ENCODE measurements around the gene PDZD8.

GRCh38 chr10:117419921-117420320 lies 44.7 kb upstream of the PDZD8 start:
- no peak for TF ChIP-seq CTCF (conservative IDR thresholded peaks at IDR 0.05 in 1 of 2, IDR thresholded peaks at IDR 0.05 in 1 of 2; ENCODE audit: low read depth in 1 of 2, low read length in 2 of 2)
- no peak for TF ChIP-seq EZH2 (IDR thresholded peaks at IDR 0.05; ENCODE audit: low read length, missing control alignments)

Data from fibroblast of lung (primary cell).